ENCODE measurements around the gene OPCML. TPM values are rescaled to one million over a fixed set of nuclear protein-coding genes. Genes with fewer than 3 reads are reported as not detected.

OPCML gene
- total and polyA plus RNA-seq, 12 donors, result under 0.01 to 1.2 (median 0.39) TPM

DNA sequence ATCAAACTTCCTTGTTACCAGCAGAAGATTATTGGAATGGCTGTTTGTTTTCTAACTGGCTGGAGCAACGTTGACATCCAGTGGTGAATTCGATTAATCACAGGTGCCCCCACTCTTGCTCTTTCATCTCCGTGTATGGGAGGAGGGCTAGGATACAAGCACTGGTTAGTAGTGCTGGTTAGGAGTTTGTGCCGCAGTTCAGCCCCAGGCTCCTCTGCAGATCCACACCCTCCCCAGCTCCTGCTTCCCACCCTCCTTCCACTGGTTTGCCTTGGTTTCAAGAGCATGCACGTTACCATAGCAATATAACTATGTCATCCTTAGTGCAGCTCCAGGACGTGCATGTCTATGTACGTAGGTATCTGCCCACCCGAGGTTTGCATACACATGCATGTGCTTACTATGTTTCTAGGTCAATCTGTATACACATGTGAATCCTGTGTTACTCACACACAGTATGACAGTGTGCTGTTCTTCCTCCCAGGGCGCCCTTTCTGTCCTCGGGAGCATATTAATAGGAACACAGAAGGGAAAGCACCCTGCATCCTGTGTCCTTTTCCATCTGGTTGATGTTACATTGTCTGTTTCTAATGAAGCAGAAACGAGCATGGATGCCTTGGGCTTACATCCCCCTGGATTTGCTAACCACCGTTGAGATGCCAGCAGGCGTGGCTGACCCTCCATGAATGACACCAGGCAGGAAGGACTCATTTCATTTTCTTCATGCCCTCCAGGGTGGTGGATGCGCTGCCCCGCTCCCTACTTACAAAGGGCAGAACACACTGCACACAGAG lies 539.3 kb downstream of the OPCML start:
- Histone ChIP-seq H3K27me3 (peaks cover 4 to 76% (median 35%) of the 10 kb centered on the region in 7 donors), H3K9me3 (no peaks in the 10 kb centered on the region), H3K4me3 (no peak overlapping the region), H3K4me1 (peaks cover 0 to 7% (median 0%) of the 10 kb centered on the region in 9 donors), H3K27ac (no peak overlapping the region), H3K36me3 (no peaks in the 10 kb centered on the region)
- ATAC-seq (no peak), DNase-seq (no peak)
- TF ChIP-seq, protein P1, sequence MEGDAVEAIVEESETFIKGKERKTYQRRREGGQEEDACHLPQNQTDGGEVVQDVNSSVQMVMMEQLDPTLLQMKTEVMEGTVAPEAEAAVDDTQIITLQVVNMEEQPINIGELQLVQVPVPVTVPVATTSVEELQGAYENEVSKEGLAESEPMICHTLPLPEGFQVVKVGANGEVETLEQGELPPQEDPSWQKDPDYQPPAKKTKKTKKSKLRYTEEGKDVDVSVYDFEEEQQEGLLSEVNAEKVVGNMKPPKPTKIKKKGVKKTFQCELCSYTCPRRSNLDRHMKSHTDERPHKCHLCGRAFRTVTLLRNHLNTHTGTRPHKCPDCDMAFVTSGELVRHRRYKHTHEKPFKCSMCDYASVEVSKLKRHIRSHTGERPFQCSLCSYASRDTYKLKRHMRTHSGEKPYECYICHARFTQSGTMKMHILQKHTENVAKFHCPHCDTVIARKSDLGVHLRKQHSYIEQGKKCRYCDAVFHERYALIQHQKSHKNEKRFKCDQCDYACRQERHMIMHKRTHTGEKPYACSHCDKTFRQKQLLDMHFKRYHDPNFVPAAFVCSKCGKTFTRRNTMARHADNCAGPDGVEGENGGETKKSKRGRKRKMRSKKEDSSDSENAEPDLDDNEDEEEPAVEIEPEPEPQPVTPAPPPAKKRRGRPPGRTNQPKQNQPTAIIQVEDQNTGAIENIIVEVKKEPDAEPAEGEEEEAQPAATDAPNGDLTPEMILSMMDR (IDR thresholded peaks at IDR 0.05), result no peak
- 43 to 50% methylated on average over 15 of the region's 15 CpGs for WGBS, 2 donors
- intact Hi-C loops (cut with DNase I), result no loop called here

DNA sequence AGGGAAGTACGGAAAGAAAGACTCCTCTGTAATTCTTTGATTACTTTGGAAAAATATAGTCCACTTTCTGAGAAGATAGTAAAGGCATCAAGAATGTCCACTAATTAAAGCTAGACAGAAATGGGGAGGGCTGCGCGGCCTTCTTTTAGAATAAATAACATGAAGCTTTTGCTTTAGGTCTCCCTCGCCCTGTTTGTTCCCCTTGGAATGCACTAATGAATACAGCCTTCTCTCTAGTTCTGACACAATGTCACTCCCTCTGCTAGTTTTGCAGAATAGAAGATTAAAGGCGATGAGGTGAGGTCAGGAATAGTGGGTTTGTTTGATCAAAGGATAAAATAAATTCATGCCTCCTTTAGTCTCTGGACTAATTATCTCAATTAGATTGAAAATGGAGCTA lies 543.9 kb downstream of the OPCML start:
- no peak for DNase-seq
- no peaks in the 10 kb centered on the region for H3K4me1 ChIP-seq
- H3K27me3 ChIP-seq, result peaks cover 4 to 39% (median 11%) of the 10 kb centered on the region in 7 donors
- H3K9me3 ChIP-seq, result no peaks in the 10 kb centered on the region
- no peak overlapping the region for H3K27ac ChIP-seq
- no peak for ATAC-seq
- intact Hi-C loops (cut with DNase I), result no loop called here
- no peaks in the 10 kb centered on the region for H3K36me3 ChIP-seq
- TF ChIP-seq, protein P1 (IDR thresholded peaks at IDR 0.05), result no peak
- 79 to 82% methylated on average over 5 of the region's 5 CpGs for WGBS, 2 donors
- H3K4me3 ChIP-seq, result no peak overlapping the region

DNA sequence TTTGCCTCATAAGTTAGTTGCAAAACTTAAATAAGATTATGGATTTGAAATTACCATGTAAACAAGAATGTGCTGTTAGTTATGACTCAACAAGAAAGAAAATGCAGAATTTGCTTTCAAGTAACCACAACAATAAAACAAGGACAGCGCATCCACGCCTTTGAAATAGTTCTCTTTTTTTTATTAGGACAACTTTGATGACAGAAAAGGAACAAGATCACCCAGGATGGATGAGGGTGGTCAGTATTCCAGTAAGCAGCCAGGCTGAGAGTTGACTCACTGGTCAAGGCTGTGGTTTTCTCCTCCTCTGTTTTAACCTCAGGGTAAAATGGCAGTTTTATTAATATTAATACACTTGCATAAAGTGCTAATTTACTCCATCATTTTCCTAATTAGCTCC lies 544.4 kb downstream of the OPCML start:
- intact Hi-C loops (cut with DNase I), result no loop called here
- Histone ChIP-seq H3K4me3 (no peak overlapping the region), H3K27me3 (peaks cover 2 to 34% (median 6%) of the 10 kb centered on the region in 7 donors), H3K4me1 (no peaks in the 10 kb centered on the region), H3K36me3 (no peaks in the 10 kb centered on the region), H3K27ac (no peak overlapping the region), H3K9me3 (no peaks in the 10 kb centered on the region)
- TF ChIP-seq, protein P1 (IDR thresholded peaks at IDR 0.05), result no peak
- ATAC-seq (no peak), DNase-seq (no peak)
- 33 to 69% methylated on average over 2 of the region's 2 CpGs for WGBS, 2 donors

DNA sequence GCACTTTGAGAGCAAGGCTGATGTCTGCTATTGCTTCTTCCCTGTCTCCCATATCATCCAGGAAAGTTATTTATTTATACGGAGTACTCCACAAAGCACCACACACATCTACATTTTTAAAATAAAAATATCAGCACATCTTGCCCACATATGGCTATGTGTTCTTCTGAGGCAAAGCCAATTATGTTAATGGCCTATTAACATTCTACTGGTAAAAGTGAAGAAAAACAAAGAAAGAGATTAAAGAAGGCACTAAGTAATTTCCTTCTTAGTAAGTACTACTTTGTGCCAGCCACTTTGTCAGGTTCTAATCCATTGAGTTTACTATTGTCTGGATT lies 548.7 kb downstream of the OPCML start:
- 87 to 90% methylated on average over 1 of the region's 1 CpG for WGBS, 2 donors
- H3K27ac ChIP-seq, result no peak overlapping the region
- DNase-seq (no peak), ATAC-seq (no peak)
- TF ChIP-seq, protein P1 (IDR thresholded peaks at IDR 0.05), result no peak
- H3K4me3 ChIP-seq, result no peak overlapping the region
- intact Hi-C loops (cut with DNase I), result no loop called here
- H3K36me3 ChIP-seq, result no peaks in the 10 kb centered on the region
- H3K4me1 ChIP-seq, result no peaks in the 10 kb centered on the region
- H3K9me3 ChIP-seq, result no peaks in the 10 kb centered on the region
- peaks cover 0 to 21% (median 0%) of the 10 kb centered on the region in 7 donors for H3K27me3 ChIP-seq
